ENCODE results near the gene SORCS2.

The SORCS2 gene

DNA sequence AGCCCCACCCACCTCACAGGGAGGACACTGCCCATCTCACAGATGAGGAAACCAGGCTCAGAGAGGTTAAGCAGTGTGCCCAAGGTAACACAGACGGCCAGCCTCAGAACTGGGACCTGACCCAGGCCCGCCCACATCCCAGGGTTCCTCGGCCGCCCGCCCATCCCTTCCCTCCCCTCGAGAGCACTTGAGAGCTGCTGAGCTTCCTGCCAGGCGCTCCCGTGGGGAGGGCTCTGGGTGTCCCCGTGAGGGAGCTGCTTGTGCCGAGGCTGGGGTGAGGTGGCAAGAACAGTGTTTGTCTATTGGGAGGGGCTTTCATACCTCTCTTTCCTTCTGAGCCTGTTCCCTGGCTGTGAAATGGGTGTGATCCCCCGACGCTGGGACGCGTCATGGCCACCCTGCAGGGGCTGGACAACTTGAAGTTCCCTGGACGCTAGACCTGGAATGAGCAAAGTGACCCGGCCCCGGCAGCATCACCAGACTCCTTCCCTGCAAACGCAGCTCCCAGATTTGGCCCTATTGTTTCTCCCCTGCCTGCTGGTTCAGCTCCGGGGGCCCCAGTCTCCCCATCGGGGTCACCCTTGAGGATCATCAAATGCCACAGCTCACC, 542.4 kb downstream of the SORCS2 start:
- DNase-seq = no peak

DNA sequence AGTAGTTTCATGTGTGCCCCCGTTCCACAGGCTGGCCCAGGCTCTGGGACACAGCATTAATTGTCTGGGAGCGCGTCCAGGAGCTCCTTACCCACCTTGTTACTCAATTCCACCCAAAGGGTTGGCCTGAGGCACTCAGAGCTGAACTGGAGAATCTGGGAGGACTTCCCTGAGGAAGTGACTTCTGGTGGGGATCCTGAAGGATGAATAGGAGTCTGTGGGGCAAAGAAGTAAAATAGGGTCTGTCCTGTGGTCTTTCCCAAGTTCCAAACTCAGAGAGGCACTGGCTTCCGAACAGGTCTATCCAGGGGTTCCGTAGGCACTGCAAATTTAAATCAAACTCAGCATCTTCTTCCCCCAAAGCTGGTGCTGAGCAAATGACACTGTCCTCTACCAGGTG, 543.1 kb downstream of the SORCS2 start:
- no peak for DNase-seq

DNA sequence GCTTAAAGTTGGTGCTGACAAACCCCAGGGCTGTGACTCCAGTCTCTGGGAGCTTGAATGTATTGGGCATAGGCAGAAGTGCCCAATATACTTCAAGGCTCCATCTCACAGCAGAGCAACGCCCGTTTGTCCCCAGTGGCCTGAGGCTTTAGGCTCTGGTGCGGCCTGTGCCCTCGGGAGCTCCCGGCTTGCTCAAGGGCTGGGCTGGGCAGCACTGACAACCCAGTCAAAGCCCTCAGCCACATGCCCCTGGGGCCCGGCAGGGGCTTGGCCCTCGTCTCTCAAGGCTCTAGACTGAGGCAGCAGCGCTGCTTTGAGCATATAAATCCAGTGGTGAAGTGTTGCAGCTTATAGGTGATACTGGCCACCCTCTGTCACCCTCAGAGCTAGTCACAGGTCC, 543.6 kb downstream of the SORCS2 start:
- DNase-seq = no peak

DNA sequence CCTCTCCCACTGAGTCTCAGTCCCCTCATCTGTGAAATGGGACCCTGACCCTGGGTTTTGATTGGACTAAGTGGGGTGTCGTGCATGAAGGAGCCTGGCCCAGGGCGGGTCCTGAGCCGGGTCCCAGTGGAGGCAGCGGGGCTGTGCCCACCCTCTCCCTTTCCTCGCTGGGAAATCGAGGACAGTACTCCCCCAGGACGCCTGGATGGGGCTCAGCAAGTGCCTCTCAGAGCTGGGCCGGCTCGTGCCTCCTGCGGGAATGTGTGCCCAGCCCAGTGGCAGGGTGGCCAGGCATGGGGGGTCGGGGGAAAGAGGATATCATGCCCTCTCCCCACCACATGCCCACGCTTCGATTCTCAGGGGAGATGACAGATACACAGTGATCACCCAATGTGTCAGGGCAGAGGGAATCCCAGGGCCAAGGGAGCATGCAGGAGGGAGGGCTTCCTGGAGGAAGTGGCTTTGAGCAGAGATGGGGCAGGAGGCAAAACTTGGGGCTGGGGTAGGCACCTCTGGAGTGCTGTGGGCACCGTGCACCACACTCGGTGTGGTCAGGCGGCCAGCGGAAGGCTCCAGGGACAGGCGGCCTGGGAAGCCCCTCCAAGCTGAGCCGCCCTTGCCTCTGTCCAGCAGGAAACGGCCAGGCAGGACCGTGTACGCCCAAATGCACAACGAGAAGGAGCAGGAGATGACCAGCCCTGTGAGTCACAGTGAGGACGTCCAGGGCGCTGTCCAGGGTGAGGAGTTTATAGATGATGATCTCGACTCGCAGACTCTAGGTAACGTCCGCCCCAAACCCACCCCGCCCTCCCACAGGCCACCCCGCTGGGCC, 544.3 kb downstream of the SORCS2 start:
- DNase-seq = no peak

DNA sequence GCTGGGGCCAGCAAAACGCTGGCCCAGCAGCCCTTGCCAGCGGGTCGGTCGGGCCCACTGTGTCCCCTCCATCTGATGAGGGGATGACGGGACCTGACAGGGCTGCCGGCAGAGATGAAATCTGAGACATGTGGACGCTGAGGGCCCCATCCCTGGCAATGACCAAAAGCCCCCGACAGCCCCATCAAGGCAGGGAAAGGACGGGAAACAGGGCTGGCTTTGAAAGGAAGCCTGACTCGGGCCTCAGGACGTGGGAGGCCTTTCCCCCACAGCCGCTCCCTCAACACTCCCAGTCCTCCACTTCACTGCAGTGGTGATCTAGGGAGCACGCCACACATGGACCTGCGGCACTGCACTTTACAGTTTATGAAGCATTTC, 544.9 kb downstream of the SORCS2 start:
- no peak for DNase-seq

DNA sequence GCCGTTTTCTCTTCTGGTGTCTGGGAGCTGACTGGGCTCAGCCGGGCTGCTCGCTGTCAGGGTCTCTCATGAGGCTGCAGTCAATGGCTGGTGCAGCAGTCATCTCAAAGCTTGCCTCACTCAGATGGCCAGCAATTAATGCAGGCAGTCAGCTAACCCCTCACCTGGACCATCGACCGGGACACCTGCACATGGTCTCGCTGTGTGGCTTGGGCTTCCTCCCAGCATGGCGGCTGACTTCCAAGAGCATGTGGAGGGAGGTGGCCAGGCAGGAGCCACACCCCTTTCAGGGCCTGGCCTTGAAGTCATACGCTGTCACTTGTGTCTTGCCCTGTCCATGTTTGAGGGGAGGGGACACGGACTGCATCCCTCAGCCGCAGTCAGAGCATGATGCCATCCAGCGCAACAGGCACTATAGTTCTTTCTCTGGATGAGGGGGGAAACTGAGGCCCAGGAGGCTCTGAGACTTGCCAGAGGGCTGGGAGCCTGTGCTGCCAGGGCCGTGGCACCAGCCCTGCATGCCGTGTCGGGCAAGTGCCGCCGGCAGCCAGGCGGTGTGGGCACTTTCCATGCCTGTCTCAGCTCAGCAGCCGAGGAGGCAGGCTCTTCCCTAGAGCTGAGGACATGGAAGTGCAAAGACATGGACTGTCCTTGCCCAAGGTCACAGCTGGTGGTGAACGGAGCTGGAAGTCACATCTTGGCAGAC, 545.6 kb downstream of the SORCS2 start:
- DNase-seq = no peak

DNA sequence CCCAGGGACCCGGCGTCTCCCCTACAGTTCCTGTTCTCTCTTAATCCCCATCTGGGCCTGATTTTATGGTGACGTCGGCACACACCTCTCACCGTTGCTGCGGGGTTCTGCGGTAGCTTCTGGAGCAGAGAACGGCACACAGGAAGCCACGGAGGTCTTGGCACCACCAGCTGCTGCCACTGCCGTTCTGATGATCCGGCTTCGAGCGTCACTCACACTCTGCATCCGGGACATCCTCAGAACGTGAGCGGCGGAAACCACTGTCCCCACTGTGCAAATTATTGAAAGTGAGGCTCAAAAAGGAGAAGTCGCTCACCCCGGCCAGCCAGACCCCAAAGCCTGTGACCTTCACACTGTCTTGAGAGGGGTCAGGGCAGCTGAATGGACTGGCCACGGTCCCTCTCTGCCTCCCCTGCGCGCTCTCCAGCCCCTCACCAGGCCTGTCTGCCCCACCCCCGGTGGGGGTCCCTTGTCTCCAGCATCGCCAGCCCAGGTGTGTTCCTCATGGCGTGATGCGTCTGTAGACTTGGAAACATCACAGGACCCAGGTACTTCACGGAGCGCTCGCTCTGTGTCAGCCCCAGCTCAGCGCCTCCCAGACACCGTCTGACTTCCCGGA, 546.2 kb downstream of the SORCS2 start:
- no peak for DNase-seq

DNA sequence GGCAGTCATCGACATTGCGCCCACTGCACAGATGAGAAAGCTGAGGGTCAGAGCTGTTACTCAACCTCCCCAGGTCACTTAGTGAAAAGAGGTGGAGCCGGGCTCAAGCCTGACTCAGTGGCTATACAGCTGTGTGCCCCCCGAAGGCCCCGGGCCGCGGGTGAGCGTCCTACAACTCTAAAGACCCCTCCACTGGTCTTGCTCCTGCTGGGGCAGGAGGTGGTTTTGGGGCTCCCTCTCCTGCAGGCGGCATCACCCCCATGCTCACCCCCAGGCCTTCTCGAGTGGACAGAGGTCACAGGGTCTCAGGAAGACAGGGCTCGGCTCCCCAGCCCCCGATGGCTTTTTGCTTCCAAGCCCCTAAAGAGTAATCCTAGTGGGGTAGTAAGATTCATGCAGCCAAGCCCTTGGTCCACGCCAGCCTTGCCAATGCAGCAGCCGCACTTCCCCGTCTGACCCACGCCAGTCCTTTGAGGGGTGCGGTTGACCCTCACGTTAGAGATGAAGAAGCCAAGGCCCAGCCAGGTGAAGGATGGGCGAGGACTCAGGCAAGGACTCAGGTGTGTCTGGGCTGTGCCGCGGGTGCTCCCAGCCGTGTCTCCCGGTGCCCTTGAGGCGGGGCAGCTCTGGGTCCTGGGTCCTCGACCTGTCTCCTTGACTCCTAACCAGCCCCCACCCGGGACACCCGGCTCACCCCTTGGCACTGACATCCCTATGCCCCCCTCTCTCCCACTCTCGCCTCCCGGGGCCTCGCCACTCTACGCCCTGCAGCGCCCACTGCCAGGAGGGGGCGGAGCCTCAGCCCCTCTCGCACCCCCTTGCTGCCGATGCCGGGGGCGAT, 547.0 kb downstream of the SORCS2 start:
- DNase-seq = no peak

DNA sequence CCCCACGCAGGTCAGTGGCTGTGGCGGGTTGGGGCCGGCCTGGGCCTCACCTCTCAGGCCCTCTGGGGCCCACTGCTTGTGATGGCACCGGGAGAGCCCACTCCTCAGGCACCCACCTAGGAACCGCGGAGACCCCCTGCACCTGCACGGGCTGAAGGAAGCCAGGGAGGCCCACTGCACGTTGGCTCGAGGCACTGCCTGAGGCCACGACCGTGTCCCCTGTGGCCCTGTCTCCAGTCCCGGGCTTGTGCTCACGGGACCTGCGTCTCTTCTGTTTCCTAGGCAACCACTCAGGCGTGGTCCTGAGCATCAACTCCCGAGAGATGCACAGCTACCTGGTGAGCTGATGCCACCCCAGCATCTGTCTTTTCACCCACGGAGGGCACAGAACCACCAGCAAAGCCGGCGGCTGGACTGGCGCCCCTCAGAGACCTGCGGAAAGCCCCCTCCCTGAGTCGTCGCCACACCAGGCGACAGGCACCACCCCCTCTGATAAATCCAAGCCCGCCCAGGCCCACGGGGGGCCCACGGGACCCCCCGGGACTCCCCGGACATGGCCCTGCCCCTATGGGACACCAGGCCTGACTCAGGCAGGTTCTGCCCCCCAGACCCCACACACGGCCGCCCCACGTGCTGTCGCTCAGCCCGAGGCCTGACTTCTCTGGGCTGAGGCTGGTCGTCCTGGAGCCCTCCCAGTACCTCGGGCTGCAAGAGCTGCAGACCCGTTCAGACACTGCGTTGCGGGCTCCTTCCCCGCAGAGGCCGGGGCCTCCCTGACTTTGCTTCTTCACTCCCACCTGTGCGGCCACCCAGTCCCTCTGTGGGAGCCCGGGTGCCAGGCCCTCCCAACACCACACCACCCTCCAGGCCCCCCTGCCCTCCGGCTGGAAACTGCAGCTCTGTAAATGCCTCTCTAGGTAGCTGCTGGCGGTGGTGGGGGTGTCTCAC, 547.9 kb downstream of the SORCS2 start:
- DNase-seq = no peak

DNA sequence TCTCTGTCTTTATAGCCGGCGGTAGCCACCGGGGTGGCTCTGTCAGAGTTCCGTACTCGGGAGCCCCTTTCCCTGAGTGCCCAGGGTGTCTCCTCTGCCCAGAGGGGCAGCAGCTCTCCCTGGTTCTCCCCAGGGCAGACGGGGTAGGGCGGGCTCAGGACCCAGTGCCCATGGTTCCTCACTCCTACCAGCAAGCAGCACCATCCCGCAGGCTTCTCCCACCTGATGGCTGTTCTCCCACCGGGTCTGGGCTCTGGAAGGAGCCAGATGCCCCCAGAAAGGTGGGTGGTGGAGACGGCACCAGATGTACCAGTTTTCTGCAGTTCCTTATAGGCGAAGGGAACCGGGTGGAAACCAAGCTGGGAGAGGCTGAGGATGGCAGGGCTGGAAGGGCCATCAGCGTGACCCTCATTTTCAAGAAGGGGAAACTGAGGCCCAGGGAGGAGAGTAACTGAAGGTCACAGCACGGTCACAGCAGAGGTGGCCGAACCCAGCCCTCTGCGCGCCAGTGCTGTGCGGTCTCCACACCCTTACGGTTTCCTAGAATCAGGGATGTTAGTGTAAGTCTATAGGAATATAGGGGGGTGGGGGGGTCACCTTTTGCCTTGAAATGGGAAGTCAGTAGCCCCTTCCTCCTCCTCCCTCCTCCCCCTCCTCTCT, 548.7 kb downstream of the SORCS2 start:
- DNase-seq = no peak

DNA sequence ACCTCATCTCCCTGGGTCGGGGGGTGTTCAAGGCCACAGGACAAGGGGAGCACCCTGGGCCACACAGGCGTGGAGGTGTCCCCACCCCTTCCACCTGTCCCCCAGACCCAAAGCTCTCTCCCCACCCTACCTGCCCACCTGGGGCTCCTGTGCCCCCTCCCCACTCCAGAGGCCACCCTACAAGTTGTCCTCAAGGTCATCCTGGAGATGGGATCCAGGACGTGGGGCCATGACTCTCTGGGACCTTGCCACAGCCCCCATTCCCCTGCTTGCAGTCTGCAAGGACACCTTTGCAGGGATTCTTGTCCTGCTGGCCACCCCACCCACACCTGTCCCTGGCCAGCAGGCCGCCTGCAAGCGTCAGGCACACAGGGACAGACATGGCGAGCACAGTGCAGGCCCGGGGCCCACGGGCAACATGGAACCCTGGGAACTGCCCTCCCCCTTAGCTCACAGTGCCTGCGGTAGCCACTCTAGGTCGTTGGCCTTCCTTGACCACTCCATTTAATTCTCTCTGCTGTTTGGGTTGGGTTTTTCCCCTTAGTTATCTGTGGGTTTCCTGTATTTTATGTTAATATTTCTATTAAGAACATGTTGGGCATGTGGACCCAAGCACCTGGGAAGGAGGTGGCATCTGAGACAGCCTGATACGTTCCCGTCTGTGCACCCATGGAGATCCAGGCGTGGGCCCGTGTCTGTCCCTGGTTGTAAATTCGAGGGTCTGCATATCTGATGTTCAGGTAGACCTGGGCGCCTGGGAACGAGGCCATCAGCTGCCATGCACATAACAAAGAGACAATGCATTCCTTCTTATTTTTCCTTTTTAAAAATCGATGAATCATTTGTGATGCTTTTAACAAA, 549.8 kb downstream of the SORCS2 start:
- no peak for DNase-seq

DNA sequence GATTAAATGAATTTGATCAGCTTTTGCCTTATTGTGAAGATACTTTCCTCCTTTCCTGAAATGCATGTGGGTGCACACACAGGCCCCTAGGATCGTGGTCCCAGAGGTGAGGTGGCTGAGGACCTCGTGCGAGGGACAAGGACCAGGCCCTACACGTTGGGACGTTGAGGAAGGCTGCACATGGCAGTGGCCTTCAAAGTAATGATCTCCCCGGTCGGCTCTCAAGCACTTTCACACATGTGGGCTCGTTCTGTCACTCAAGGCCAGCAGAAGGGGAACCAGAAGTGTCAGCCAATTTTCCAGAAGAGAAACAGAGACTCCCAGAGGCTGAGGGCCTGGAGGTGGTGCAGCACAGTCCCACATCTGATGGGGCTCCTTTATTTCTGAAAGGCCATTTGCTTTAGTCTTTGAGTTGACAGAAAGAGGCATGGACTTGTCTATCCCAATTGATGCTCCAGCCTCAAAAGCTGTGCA, 550.5 kb downstream of the SORCS2 start:
- no peak for DNase-seq

DNA sequence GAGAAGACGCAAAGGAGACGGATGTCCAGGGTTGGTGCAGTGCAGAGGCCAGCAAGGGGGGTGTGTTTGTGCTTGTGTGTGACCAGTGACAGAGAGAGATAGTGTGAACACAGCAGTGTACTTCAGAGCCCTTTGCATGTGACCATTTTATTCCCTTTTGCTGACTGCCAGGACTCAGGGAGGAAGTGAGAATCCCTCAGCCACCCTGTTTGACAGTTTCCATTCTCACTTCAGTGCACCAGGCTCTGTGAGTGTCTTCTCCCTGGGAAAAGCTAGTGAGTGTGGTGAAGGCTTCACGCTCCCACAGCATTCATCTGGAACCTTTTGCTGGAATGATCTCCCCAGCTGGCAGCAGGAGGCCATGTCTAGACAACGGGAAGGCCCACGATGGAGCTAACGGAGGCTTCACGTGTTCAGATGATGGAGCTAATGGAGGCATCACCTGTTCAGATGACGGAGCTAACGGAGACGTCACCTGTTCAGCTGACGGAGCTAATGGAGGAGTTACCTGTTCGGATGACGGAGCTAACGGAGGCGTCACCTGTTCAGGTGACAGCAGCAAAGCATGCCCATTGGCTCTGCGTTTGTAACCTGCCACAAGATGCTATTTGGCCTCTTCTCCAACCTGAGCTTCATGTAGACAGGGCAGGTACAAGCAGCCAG, 551.9 kb downstream of the SORCS2 start:
- DNase-seq = no peak

DNA sequence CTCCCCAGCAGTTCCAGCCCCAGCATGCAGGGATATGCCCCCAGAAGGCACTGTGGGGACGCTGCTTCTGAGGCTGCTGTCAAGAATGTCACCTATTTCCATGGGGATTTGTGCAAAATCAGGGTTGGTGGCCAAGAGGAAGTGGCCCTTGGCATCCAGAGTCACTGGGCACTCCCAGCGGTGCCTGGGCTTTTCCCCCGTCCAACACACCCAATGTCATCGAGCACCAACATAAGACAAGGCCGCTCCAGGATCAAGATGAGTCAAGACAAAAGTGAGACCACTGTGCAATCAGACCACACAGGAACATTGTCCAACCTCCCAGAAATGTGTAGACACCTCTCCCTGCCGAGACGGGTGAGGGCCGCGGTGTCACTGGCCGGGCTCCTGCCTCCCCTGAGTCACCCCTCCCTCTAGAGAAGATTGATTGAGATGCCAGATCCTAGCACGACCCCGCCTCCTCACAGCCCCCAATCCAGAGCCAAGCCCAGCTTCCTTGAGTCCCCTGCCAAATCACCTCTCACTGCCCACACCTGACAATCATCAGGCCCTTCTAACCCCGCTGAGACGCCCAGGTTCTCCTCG, 553.1 kb downstream of the SORCS2 start:
- DNase-seq = no peak

DNA sequence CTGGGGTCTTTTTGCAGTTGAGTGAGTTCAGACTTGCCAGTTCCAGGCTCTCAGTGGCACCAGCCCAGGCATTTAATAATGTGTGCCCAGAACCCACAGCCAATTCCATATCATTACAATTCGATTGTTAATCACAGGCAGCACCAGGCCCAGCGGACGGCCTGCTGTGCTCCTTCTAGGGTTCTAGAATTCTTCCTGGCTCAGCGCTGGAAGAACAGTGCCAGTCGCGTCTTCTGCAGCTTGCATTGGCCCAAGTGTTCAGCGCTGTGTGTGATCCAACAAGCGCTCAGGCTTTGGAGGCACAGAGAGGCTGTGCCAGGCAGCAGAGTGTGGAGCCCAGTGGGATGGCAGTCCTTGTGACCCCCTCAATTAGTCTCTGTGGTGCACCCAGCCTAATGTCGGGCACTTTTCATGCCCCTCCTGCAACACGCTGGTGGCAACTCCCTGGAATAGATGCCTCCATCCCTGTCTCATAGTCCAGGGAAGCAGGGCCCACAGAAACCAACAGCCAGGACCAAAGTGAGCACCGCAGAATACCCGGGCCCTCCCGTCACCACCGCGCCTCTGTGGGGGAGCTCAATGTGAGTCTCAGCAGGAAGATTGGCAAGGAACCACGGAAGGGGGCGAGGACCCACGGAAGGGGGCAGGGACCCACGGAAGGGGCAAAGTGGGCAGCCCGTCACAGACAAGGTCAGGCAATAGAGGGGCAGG, 554.2 kb downstream of the SORCS2 start:
- DNase-seq = no peak

DNA sequence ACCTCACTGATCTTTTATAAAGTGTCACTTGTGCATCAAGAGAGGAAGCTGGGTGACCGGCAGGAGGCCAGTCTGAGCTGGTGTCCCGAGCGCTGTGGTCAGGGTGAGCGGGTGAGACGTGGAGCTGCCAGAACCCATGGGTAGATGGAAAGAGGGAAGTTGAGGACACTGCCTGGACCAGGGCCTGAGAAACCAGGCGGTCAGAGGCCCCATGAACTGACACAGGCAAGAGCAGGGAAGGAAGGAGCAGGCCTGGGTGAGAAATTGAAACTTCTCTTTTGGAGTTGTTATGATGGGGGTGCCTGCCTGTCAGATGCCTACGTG, 554.7 kb downstream of the SORCS2 start:
- DNase-seq = no peak

DNA sequence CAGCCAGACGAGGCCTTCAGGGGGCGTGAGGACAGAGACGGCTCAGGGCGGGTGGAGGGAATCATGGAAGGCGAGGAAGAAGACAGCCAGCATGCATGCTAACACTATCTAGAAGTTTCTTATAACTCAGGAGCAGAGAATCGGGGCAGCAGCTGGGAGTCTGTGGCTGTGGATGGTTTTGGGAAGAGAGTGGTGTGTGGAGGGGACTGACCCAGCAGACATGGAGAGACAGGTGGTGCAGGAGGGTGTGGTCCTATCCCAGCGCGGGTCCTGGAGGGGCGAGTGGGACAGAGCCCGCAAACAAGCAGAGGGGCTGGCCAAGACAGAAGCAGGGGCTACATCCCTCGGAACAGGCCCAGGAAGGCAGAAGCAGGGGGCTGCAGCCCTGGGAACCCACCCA, 555.2 kb downstream of the SORCS2 start:
- DNase-seq = no peak

DNA sequence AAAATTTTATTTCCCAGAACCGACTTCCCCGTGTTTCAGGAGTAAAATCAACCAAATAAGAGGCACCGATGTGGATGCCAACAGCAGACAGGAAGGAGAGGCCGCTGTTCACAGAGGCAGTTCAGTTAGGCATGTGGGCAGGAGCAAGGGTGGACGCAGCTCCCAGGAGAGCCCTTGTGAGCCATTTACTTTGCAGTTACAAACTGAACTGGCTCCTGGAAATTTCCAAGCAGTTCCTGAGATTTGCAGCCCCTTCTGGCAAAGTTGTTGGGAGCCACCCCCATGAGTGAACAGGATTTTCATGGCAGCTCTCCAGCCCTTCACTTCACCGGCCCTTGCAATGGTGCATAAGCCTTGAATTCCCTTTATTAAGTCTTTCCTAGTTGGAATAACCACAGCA, 558.2 kb downstream of the SORCS2 start:
- DNase-seq = no peak
